Peyer's patch (tissue), 4 donors: ENCODE data around the gene AANAT.

Experiments used
- CTCF ChIP-seq, 6 experiments: fragments of 450-650 bp in 4 of 6; fragments of 200-600 bp in 2 of 6; sonication (generic) in 1 of 6; IDR thresholded peaks; one replicate each; pipeline ENCODE4 v1.5.1; 2017 to 2019; ENCODE audit warnings: antibody characterized with exemption in 6 of 6, mild to moderate bottlenecking in 3 of 6, moderate library complexity in 1 of 6
- POLR2A ChIP-seq, 2 donors: fragments of 450-650 bp; IDR thresholded peaks; one replicate each; pipeline ENCODE4 v1.5.1; 2017; ENCODE audit warnings: antibody characterized with exemption in 2 of 2, mild to moderate bottlenecking in 2 of 2, moderate library complexity in 2 of 2

GRCh38 chr17:76474894-76475293, 7.5 kb downstream of the AANAT start:
- TF ChIP-seq CTCF (IDR thresholded peaks at IDR 0.05) (no peak), POLR2A (IDR thresholded peaks at IDR 0.05) (no peak)
